ENCODE measurements around the gene OSBPL8.

DNA sequence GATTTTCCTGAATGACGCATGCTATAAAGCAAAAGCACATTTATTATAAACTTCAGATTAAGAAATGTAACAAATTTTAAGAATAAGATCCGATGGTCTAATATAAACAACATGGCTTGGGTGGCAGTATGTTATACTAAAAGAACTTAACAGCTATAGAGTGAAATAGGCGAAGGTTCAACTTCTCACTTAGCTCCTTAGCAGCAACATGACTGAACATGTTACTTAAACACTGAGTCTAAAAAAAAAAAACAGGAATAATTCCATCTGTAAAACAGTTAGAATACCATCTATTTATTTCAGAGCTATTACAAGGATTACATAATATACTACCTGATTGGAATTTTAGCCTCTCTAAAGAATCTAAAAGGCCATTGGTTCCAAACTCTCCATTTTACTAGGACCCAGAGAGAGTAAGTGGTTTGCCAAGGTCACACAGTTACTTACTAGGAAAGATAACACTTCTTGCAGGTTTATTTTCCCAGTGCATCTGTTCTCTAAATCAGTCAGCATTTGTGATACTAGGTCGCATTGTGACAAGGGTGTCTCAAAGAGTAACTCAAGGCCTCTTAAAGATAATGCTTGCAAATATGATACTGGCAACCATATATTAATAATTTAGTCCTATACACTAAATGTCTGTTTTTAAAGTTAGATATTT, 14.8 kb downstream of the OSBPL8 start:
- TF ChIP-seq POLR2AphosphoS5 (IDR thresholded peaks at IDR 0.05) (no peak), POLR2A (IDR thresholded peaks at IDR 0.05) (no peak), EP300 (IDR thresholded peaks at IDR 0.05) (no peak)
- TF ChIP-seq, protein P1, sequence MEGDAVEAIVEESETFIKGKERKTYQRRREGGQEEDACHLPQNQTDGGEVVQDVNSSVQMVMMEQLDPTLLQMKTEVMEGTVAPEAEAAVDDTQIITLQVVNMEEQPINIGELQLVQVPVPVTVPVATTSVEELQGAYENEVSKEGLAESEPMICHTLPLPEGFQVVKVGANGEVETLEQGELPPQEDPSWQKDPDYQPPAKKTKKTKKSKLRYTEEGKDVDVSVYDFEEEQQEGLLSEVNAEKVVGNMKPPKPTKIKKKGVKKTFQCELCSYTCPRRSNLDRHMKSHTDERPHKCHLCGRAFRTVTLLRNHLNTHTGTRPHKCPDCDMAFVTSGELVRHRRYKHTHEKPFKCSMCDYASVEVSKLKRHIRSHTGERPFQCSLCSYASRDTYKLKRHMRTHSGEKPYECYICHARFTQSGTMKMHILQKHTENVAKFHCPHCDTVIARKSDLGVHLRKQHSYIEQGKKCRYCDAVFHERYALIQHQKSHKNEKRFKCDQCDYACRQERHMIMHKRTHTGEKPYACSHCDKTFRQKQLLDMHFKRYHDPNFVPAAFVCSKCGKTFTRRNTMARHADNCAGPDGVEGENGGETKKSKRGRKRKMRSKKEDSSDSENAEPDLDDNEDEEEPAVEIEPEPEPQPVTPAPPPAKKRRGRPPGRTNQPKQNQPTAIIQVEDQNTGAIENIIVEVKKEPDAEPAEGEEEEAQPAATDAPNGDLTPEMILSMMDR (IDR thresholded peaks at IDR 0.05) = no peak

Measured in sigmoid colon (tissue), 4 donors.